ENCODE measurements around the gene FAM13C. TPM values are rescaled to one million over a fixed set of nuclear protein-coding genes. Genes with fewer than 3 reads are reported as not detected.

Gene FAM13C
- total RNA-seq, 4 donors from 2014 or later: 2.8 to 26.9 (median 7.1) TPM

DNA sequence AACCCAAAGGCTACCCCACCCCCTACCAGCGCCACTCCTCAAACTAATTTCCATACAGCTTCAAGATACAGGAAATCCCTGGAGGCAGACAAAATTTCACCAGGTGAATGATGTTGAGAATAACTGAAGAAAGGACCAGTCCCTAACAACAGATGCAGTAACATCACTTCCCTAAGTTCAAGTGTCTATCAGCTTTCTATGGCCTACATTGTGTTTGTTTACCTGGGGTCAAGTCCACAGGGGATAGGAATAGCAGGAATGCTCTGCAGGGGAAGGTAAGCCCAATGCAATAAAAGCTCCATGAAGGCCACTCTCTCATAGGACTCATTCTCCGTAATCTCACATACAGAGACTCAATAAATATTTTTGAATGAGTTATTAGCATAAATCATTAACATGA is 26.9 kb downstream of the FAM13C start:
- Histone ChIP-seq H3K9me3 (no peaks in the 10 kb centered on the region), H3K27me3 (no peaks in the 10 kb centered on the region), H3K4me1 (peaks cover 6 to 54% (median 23%) of the 10 kb centered on the region in 3 donors), H3K36me3 (no peaks in the 10 kb centered on the region), H3K4me3 (no peak overlapping the region), H3K27ac (peak overlapping the region in 3 of 4 donors; percentile 5 to 74 (median 74))
- 89 to 95% methylated on average over 2 of the region's 2 CpGs for WGBS, 2 donors
- DNase-seq: no peak
- intact Hi-C loops (cut with DNase I): no loop called here
- TF ChIP-seq, protein P1, sequence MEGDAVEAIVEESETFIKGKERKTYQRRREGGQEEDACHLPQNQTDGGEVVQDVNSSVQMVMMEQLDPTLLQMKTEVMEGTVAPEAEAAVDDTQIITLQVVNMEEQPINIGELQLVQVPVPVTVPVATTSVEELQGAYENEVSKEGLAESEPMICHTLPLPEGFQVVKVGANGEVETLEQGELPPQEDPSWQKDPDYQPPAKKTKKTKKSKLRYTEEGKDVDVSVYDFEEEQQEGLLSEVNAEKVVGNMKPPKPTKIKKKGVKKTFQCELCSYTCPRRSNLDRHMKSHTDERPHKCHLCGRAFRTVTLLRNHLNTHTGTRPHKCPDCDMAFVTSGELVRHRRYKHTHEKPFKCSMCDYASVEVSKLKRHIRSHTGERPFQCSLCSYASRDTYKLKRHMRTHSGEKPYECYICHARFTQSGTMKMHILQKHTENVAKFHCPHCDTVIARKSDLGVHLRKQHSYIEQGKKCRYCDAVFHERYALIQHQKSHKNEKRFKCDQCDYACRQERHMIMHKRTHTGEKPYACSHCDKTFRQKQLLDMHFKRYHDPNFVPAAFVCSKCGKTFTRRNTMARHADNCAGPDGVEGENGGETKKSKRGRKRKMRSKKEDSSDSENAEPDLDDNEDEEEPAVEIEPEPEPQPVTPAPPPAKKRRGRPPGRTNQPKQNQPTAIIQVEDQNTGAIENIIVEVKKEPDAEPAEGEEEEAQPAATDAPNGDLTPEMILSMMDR (IDR thresholded peaks at IDR 0.05): no peak
- TF ChIP-seq POLR2A (IDR thresholded peaks at IDR 0.05): no peak

DNA sequence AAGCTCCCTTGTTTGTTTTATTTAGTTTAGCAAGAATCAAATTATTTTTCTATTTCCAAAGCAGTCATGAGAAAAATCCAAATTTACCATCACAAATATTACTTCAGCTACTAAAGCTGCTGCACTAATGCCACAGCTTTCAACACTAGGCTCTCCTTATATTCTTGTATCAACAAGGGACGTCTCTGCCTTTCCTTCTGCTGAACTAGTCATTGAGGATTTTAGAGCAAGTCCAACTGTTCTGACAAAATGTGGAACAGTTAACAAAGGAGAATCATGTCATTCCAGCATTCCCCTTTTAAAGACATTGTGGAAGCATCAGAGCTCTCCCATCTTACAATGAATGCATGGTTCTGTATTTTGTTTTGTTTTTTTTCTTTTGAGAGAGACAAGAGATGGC is 28.6 kb downstream of the FAM13C start:
- 50 to 56% methylated on average over 1 of the region's 1 CpG for WGBS, 2 donors
- intact Hi-C loops (cut with DNase I): no loop called here

GRCh38 chr10:59332581-59332980 is 29.8 kb downstream of the FAM13C start:
- Histone ChIP-seq H3K4me3 (no peak overlapping the region), H3K27me3 (no peaks in the 10 kb centered on the region), H3K9me3 (no peaks in the 10 kb centered on the region), H3K4me1 (peaks cover 6 to 38% (median 17%) of the 10 kb centered on the region in 3 donors), H3K27ac (peak overlapping the region in 1 of 4 donors; percentile 71), H3K36me3 (no peaks in the 10 kb centered on the region)
- intact Hi-C loops (cut with DNase I): no loop called here
- DNase-seq: no peak
- TF ChIP-seq, protein P1 (IDR thresholded peaks at IDR 0.05): no peak
- no peak for TF ChIP-seq POLR2A (IDR thresholded peaks at IDR 0.05)

More for the DNA sequence above, 28.6 kb downstream of the FAM13C start:
- Histone ChIP-seq H3K4me1 (peaks cover 6 to 50% (median 23%) of the 10 kb centered on the region in 3 donors), H3K36me3 (no peaks in the 10 kb centered on the region), H3K4me3 (no peak overlapping the region), H3K27ac (peak overlapping the region in 3 of 4 donors; percentile 17 to 71 (median 58)), H3K27me3 (no peaks in the 10 kb centered on the region), H3K9me3 (no peaks in the 10 kb centered on the region)
- no peak for TF ChIP-seq POLR2A (IDR thresholded peaks at IDR 0.05)
- TF ChIP-seq, protein P1 (IDR thresholded peaks at IDR 0.05): no peak
- DNase-seq: no peak

GRCh38 chr10:59331661-59332060 is 30.7 kb downstream of the FAM13C start:
- no peaks in the 10 kb centered on the region for H3K9me3 ChIP-seq
- DNase-seq: no peak
- no peak overlapping the region for H3K4me3 ChIP-seq
- intact Hi-C loops (cut with DNase I): no loop called here
- H3K27ac ChIP-seq: no peak overlapping the region
- no peaks in the 10 kb centered on the region for H3K36me3 ChIP-seq
- H3K4me1 ChIP-seq: peaks cover 0 to 29% (median 8%) of the 10 kb centered on the region in 3 donors
- H3K27me3 ChIP-seq: no peaks in the 10 kb centered on the region
- no peak for TF ChIP-seq POLR2A (IDR thresholded peaks at IDR 0.05)
- TF ChIP-seq, protein P1 (IDR thresholded peaks at IDR 0.05): no peak

DNA sequence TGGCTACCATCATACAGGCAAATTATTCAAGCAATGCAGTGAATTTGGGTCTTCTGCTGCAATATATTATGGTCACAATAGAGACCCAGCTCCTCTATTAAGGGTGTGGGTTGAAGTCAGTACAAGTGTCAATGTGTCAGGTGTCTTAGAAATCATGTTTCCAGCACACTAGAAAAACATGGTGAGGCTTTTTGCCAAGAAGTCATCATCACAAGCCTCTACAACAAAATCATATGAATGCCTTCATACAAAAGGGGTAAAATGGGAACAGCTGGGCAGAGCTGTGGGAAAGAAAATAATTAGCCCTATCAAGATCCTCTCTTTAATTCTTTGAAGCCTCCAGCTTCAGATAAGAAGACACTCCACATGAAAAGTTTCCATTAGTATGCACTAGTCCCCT is 37.2 kb downstream of the FAM13C start:
- no peak overlapping the region for H3K4me3 ChIP-seq
- DNase-seq: no peak
- H3K27ac ChIP-seq: peak overlapping the region in 2 of 4 donors; percentile 11 to 32
- intact Hi-C loops (cut with DNase I): no loop called here
- no peaks in the 10 kb centered on the region for H3K9me3 ChIP-seq
- TF ChIP-seq, protein P1 (IDR thresholded peaks at IDR 0.05): no peak
- no peak for TF ChIP-seq POLR2A (IDR thresholded peaks at IDR 0.05)
- H3K27me3 ChIP-seq: no peaks in the 10 kb centered on the region
- H3K36me3 ChIP-seq: peaks cover 0 to 8% (median 0%) of the 10 kb centered on the region in 3 donors
- peaks cover 0 to 20% (median 2%) of the 10 kb centered on the region in 3 donors for H3K4me1 ChIP-seq
